Endodermal cell (in vitro differentiated cells): Measurements from ENCODE around the gene MCTP1. TPM values are rescaled to one million over a fixed set of nuclear protein-coding genes. Genes with fewer than 3 reads are reported as not detected.

Experiments
- DNase-seq: peaks from one replicate; pipeline ENCODE4 v3.0.0-alpha.2; 2017
- H3K27ac ChIP-seq: 2 replicates; pipeline ENCODE4 v1.5.1; 2013; ENCODE audit warnings: mild to moderate bottlenecking, low read depth, low read length, moderate library complexity
- H3K27me3 ChIP-seq: 2 replicates; pipeline ENCODE4 v1.6.1; 2013; ENCODE audit warnings: mild to moderate bottlenecking, low read length, moderate library complexity; ENCODE audit not compliant: insufficient read depth, control insufficient read depth, poor library complexity, severe bottlenecking
- H3K36me3 ChIP-seq: 2 replicates; pipeline ENCODE4 v1.7.0; 2013; ENCODE audit warnings: mild to moderate bottlenecking, low read length, moderate library complexity; ENCODE audit not compliant: control insufficient read depth, insufficient read depth
- H3K4me1 ChIP-seq: one replicate; pipeline ENCODE4 v1.7.0; 2013; ENCODE audit warnings: low read length; ENCODE audit not compliant: control insufficient read depth, insufficient read depth
- H3K4me3 ChIP-seq: 2 replicates; pipeline ENCODE4 v1.5.1; 2013; ENCODE audit warnings: mild to moderate bottlenecking, low read length, moderate library complexity
- H3K9ac ChIP-seq: 2 replicates; pipeline ENCODE4 v1.6.1; 2013; ENCODE audit warnings: mild to moderate bottlenecking, low read length, moderate library complexity; ENCODE audit not compliant: poor library complexity, severe bottlenecking; ENCODE audit errors: extremely low read depth
- H3K9me3 ChIP-seq: 2 replicates; pipeline ENCODE4 v1.6.1; 2013; ENCODE audit warnings: mild to moderate bottlenecking, low read length, moderate library complexity; ENCODE audit not compliant: control insufficient read depth
- H3K27ac Mint-ChIP-seq: 2 replicates; pipeline ENCODE4 v1.8.0; 2020; ENCODE audit warnings: mixed read lengths
- H3K27me3 Mint-ChIP-seq: 2 replicates; pipeline ENCODE4 v1.8.0; 2021; ENCODE audit warnings: mild to moderate bottlenecking, mixed read lengths; ENCODE audit not compliant: insufficient read depth
- H3K36me3 Mint-ChIP-seq: 2 replicates; pipeline ENCODE4 v1.8.0; 2020; ENCODE audit warnings: low read depth, mixed read lengths
- H3K4me1 Mint-ChIP-seq: 2 replicates; pipeline ENCODE4 v1.8.0; 2020; ENCODE audit warnings: mixed read lengths
- H3K4me3 Mint-ChIP-seq: 2 replicates; pipeline ENCODE4 v1.8.0; 2020; ENCODE audit warnings: mild to moderate bottlenecking, moderate library complexity, mixed read lengths
- H3K9me3 Mint-ChIP-seq: 2 replicates; pipeline ENCODE4 v1.8.0; 2020; ENCODE audit warnings: mild to moderate bottlenecking, mixed read lengths
- CTCF ChIP-seq: fragments of 200-600 bp; sonication (generic); conservative IDR thresholded peaks from 2 replicates; pipeline ENCODE4 v1.5.0; 2021; ENCODE audit warnings: antibody characterized with exemption, mild to moderate bottlenecking
- WGBS, 2 experiments: methylation state at CpG; one replicate each; pipeline versions ENCODE4 v1.1.5 to v1.1.7; 2013; ENCODE audit warnings: missing lambda C conversion rate in 2 of 2, mixed read lengths in 1 of 2; ENCODE audit not compliant: insufficient coverage in 1 of 2, insufficient read length in 1 of 2; 5-methylcytosine and 5-hydroxymethylcytosine counted together
- total RNA-seq, 2 donors: library from RNA; stranded (reverse); fragmentation: NEBNext Ultra II Directional in 1 of 2; extraction: Animal tissue kit (Norgen Biotek cat#: 25700) in 1 of 2; gene quantifications; 2 replicates in 1 of 2; 3 replicates in 1 of 2; pipeline ENCODE4 v1.2.1, GENCODE V29; 2021

The MCTP1 gene
- total RNA-seq, 2 donors from 2014 or later: 0.71 to 3.7 TPM

- H3K4me3 Mint-ChIP-seq: no peak overlapping the region
- no peak overlapping the region for H3K9ac ChIP-seq
- H3K4me1 Mint-ChIP-seq: peaks cover 9% of the 10 kb centered on the region
- no peaks in the 10 kb centered on the region for H3K9me3 ChIP-seq
- WGBS, 2 experiments: 96% methylated on average over 1 of the region's 1 CpG; no CpG with 5 or more reads in 1 of the 2 experiments
- no peak for DNase-seq
- H3K27ac Mint-ChIP-seq: no peak overlapping the region
- no peak for TF ChIP-seq CTCF
- no peaks in the 10 kb centered on the region for H3K27me3 ChIP-seq
- no peaks in the 10 kb centered on the region for H3K9me3 Mint-ChIP-seq
- no peaks in the 10 kb centered on the region for H3K27me3 Mint-ChIP-seq
- H3K36me3 ChIP-seq: no peaks in the 10 kb centered on the region
- H3K27ac ChIP-seq: no peak overlapping the region
- no peaks in the 10 kb centered on the region for H3K4me1 ChIP-seq
- H3K4me3 ChIP-seq: no peak overlapping the region
- no peaks in the 10 kb centered on the region for H3K36me3 Mint-ChIP-seq
Measured at GRCh38 chr5:95220381-95220780, 64.5 kb downstream of the MCTP1 start.

GRCh38 chr5:95219411-95219810 is 65.5 kb downstream of the MCTP1 start:
- no peak overlapping the region for H3K4me3 Mint-ChIP-seq
- no peaks in the 10 kb centered on the region for H3K9me3 Mint-ChIP-seq
- H3K9ac ChIP-seq: no peak overlapping the region
- H3K27ac Mint-ChIP-seq: no peak overlapping the region
- no peaks in the 10 kb centered on the region for H3K27me3 ChIP-seq
- no peak for TF ChIP-seq CTCF
- no peaks in the 10 kb centered on the region for H3K36me3 Mint-ChIP-seq
- H3K27me3 Mint-ChIP-seq: no peaks in the 10 kb centered on the region
- no peak overlapping the region for H3K27ac ChIP-seq
- H3K4me3 ChIP-seq: no peak overlapping the region
- H3K9me3 ChIP-seq: no peaks in the 10 kb centered on the region
- DNase-seq: no peak
- 48 to 76% methylated on average over 2 to 3 of the region's 3 CpGs for WGBS, 2 experiments
- no peaks in the 10 kb centered on the region for H3K4me1 ChIP-seq
- no peaks in the 10 kb centered on the region for H3K36me3 ChIP-seq
- H3K4me1 Mint-ChIP-seq: peaks cover 9% of the 10 kb centered on the region

GRCh38 chr5:95217881-95218280 is 67.0 kb downstream of the MCTP1 start:
- WGBS, 2 experiments: 83 to 86% methylated on average over 1 to 2 of the region's 2 CpGs
- no peaks in the 10 kb centered on the region for H3K9me3 Mint-ChIP-seq
- peaks cover 9% of the 10 kb centered on the region for H3K4me1 Mint-ChIP-seq
- H3K27me3 ChIP-seq: no peaks in the 10 kb centered on the region
- no peaks in the 10 kb centered on the region for H3K36me3 Mint-ChIP-seq
- no peaks in the 10 kb centered on the region for H3K9me3 ChIP-seq
- no peak overlapping the region for H3K27ac Mint-ChIP-seq
- no peak overlapping the region for H3K27ac ChIP-seq
- TF ChIP-seq CTCF: no peak
- H3K4me3 ChIP-seq: no peak overlapping the region
- H3K4me3 Mint-ChIP-seq: no peak overlapping the region
- H3K36me3 ChIP-seq: no peaks in the 10 kb centered on the region
- H3K27me3 Mint-ChIP-seq: no peaks in the 10 kb centered on the region
- DNase-seq: no peak
- no peaks in the 10 kb centered on the region for H3K4me1 ChIP-seq
- H3K9ac ChIP-seq: no peak overlapping the region
